ENCODE results near the gene IGF1R.

The IGF1R gene

GRCh38 chr15:98939311-98940080 lies 291.2 kb downstream of the IGF1R start:
- DNase-seq (ENCODE audit: low spot score) = no peak

GRCh38 chr15:98941595-98942255 lies 293.4 kb downstream of the IGF1R start:
- no peak for DNase-seq (ENCODE audit: low spot score)

DNA sequence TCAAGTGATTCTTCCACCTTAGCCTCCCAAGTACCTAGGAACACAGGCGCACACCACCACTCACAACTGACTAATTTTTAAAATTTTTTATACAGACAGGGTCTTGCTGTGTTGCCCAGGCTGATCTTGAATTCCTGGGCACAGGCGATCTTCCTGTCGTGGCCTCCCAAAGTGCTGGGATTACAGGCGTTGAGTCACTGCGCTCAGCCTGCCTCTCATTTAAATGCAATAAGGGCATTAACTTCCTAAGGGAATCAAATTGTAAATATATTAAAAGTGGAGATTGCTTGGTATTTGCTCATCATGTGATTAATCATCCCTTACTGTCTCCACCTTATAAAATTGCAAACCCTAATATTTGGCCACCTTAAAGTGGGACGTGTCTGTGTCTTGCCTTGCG lies 294.1 kb downstream of the IGF1R start:
- DNase-seq (ENCODE audit: low spot score) = no peak

- DNase-seq (ENCODE audit: low spot score) = no peak
These were observed 294.7 kb downstream of the IGF1R start for GRCh38 chr15:98943051-98943508.

DNA sequence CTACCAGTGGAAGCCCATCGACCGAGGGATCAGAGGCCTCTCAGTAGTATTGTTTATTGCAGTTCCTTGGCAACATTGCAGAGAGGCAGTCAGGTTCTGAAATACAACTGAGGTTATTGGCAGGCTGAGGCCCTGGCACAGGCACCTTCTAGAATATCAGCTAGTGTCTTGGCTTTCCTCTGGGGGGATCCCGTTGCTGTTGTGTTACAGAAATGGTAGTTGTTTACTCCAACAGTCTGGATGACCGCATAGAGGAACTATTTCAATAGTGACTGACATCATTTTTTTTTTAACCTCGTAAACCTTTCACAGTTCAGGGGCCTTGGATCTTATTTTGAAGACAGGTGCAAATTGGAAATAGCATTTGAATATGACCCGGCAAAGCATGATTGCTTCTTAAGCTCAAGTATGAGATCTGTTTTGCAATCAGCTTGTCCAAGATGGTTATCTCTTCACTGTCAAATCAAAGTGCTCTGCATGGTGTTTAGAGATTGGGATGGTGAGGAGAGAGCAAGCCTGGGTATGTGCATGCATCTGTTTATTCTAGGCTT lies 295.3 kb downstream of the IGF1R start:
- DNase-seq (ENCODE audit: low spot score) = peak; percentile 26

DNA sequence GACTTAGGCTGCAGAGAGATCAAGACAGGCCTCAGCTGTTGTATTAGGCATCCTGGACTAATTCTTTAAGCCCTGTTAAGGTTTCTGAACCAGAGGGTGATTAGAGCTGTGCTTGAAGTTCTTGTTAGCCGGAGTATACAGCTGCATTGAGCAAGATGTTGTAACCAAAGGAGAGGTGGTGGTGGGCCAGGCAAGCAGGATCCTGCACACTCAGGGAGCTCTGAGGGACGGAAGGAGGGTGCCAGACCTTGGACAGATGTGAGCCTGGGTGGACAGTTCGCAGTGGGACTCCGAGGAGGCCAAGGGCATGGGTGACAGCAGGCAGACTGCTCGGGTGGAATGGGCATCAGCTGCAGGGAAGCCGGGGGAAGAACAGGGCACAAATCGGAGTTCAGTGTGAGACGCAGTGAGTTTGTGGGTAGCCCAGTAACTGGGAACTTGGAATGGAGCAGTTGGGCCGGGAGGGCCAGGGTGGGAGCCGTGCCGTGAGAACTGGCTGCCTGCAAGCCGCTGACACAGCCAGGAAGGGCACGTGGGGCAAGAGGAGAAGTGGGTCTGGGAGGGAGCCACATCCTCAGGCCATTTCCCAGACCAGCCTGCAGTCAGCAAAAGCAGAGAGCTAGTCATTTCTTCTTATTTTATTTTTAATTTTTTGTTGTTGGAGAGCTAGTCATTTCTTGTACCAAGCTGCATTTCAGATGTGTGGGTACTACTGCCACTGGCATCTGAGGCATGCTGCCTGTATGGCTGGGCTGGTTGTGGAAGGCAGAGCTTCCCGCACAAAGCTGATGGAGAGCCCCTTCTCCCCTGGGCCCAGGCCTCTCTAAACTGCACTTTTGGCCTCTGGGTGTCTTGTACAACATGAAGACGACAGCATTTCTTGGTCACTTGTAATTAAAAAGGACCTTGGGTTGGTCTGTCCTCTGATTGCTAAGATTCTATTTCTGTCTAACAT lies 298.2 kb downstream of the IGF1R start:
- DNase-seq (ENCODE audit: low spot score) = no peak

- no peak for DNase-seq (ENCODE audit: low spot score)
These were observed 300.1 kb downstream of the IGF1R start for GRCh38 chr15:98948456-98948855.

GRCh38 chr15:98948941-98949340 lies 300.6 kb downstream of the IGF1R start:
- DNase-seq (ENCODE audit: low spot score) = no peak

GRCh38 chr15:98949624-98950023 lies 301.3 kb downstream of the IGF1R start:
- DNase-seq (ENCODE audit: low spot score) = no peak

DNA sequence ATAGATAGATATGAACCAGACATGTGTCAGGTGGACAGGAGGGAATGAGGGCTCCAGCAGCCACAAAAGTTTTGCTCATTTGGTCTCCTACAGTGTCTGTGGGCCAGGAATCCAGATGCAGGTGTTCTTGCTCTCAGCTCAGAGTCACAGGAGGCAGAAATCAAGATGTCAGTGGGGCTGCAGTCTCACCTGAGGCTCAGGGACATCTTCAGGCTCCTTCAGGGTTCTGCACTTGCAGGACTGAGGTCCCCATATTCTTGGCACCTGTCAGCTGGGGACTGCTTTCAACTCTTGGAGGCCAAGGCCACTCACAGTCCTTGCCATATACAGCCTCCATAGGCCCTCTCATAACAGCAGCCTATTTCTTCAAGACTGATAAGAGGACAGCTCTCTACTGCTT lies 301.9 kb downstream of the IGF1R start:
- DNase-seq (ENCODE audit: low spot score) = no peak

DNA sequence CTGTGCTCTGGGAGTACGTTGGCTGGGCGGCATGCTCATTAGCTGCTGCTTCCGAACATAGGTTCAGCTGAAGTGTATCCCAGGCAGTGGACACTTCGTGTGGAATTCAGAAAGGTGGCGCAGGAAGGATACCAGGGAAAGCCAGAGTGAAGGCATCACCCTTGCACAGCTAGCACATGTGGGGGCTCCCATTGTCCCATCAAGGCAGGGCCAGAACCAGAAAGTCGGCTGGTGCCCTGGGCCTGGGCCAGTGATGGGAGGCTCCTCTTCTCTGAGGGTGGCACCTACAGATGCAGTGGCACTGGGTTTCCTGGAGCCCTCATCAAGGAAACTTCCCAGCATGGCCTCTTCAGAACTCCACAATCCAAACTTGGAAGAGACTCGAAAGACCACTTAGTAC lies 302.7 kb downstream of the IGF1R start:
- DNase-seq (ENCODE audit: low spot score) = no peak

GRCh38 chr15:98951493-98952320 lies 303.4 kb downstream of the IGF1R start:
- DNase-seq (ENCODE audit: low spot score) = no peak

DNA sequence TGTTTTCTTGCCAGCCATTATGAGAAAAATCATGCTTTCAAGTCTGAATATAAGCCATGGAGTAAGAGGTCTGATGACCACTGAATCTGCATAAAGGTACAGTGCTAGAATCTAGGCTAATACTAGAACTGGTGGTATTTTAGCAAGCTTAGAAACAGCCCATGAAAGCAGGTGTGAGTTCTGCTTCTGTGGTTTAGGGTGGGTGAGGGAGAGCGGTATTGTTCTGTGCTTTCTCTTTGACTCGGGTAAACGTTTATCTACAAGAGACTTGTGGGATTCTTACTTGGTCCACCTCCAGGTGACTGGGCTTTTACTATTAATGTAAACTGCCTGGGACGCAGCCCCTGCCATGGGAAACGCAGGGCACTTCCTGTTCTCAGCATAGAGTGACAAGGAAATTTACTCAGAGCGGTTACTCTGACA lies 304.1 kb downstream of the IGF1R start:
- DNase-seq (ENCODE audit: low spot score) = no peak

DNA sequence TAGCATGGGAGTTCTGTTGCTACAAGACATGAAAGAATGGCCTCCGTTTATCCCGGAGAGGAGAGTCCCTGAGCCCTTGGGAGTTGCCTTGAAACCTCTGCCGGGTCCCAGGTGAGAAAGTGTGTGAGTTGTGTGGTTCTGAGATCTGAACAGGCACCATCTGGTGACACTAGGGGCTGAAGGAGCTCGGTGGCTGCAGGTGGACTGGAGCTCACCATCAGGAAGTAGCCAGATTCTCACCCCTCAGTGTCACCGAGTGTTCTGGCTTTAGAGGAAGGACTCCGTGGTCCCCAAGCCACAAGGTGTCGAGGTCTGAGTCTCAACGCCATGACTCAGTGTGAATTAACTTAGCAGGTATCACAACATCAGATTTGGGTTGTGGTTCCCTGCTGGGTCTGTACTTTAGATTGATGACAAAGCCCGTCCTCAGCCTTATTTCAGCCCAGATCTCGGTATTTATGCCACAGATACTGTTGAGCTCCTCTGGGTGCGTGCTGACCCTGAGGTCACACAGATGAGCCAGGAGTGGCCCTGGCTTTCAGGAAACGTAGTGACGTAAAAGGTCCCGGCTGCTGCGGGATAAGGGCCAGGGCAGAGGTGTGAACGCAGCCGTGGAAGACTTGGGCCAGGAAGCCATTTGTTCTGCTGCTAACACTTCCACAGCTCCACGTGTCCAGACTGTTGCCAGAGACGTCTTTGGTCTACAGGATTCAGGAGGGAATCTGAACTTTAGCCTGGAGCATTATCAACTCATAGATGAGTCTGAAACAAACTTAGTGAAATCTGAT lies 304.9 kb downstream of the IGF1R start:
- DNase-seq (ENCODE audit: low spot score) = no peak

GRCh38 chr15:98953968-98954367 lies 305.6 kb downstream of the IGF1R start:
- no peak for DNase-seq (ENCODE audit: low spot score)

- no peak for DNase-seq (ENCODE audit: low spot score)
These were observed 306.1 kb downstream of the IGF1R start for GRCh38 chr15:98954411-98954810.

GRCh38 chr15:98955331-98955730 lies 307.0 kb downstream of the IGF1R start:
- no peak for DNase-seq (ENCODE audit: low spot score)

DNA sequence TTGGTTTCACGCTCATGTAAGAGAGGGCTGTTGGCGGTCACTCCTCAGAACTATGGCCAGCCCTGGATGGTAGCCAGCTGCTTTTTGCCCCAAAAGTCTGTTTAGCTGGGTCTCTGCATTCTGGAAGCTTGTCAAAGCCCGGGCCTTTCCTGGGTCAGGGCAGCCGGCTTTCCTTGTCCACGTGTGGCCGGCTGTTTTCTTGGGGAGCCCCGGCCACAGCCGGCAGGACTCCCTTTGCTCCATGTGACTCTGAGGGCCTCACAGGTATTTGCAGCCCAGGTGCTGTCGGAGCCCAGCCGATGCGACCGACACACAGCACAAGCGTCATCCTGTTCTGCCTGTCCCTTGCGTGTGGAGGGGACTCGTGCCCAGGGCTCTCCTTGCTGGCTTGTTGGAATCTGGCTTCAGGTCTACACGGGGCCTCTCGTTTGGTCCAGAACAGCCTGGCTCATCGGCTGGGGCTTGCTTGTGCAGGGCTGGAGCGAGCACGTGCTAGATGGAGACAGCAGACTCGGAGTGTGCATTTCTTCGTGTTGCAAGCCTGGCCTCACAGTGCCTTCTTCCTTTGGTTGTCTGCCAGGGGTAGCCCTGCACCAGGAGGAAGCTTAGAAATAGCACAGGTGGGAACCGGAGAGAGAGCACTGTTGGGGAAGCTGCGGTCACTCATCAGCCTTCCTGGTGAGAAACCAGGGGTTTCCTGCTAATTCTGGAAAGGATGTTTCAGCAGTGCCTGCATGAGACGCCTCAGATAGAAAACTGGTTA lies 307.8 kb downstream of the IGF1R start:
- no peak for DNase-seq (ENCODE audit: low spot score)
